DOHH2 (cell line): ENCODE data around the gene POMZP3.
"Not testable (repeated sequence)": the region's sequence is repeated elsewhere in the genome, so short reads cannot be mapped to it uniquely, and the experiment has no call there.

Source experiments
- CTCF ChIP-seq: fragments of 200-600 bp; sonication (generic); IDR thresholded peaks from one replicate; pipeline ENCODE4 v1.5.1; 2014; ENCODE audit warnings: antibody characterized with exemption, mild to moderate bottlenecking, low read depth, low read length; ENCODE audit not compliant: poor library complexity, severe bottlenecking
- EZH2phosphoT487 ChIP-seq: fragments of 200-600 bp; sonication (generic); IDR thresholded peaks from 2 replicates; pipeline ENCODE4 v1.6.1; 2017; ENCODE audit warnings: borderline replicate concordance, mild to moderate bottlenecking, antibody characterized with exemption, low read length, moderate library complexity, mixed read lengths

GRCh38 chr7:76560157-76560556 lies 66.9 kb downstream of the POMZP3 start:
- not testable (repeated sequence) for TF ChIP-seq CTCF, EZH2phosphoT487
